Choroid plexus epithelial cell (primary cell): ENCODE data around the gene PKD1.

ENCODE experiments used
- DNase-seq: peaks from one replicate; pipeline ENCODE4 v3.0.0-alpha.2; 2010; ENCODE audit warnings: low read depth
- H3K4me3 ChIP-seq: 2 replicates; pipeline ENCODE4 v1.5.1; 2011; ENCODE audit warnings: low read depth, mild to moderate bottlenecking, control low read depth, low read length, moderate library complexity
- CTCF ChIP-seq: conservative IDR thresholded peaks from 2 replicates; pipeline ENCODE4 v1.5.1; 2011; ENCODE audit warnings: low read depth, mild to moderate bottlenecking, control low read depth, inconsistent platforms, low read length, moderate library complexity

Gene PKD1

GRCh38 chr16:2174396-2175131 is 38.9 kb upstream of the PKD1 start:
- DNase-seq = no peak
- no peak overlapping the region for H3K4me3 ChIP-seq
- TF ChIP-seq CTCF = no peak

GRCh38 chr16:2173916-2174315 is 38.2 kb upstream of the PKD1 start:
- no peak for TF ChIP-seq CTCF
- no peak for DNase-seq
- no peak overlapping the region for H3K4me3 ChIP-seq

- no peak for TF ChIP-seq CTCF
- no peak overlapping the region for H3K4me3 ChIP-seq
- no peak for DNase-seq
These were observed 37.7 kb upstream of the PKD1 start for GRCh38 chr16:2173366-2173765.

GRCh38 chr16:2172688-2173335 is 37.1 kb upstream of the PKD1 start:
- H3K4me3 ChIP-seq = no peak overlapping the region
- no peak for DNase-seq
- no peak for TF ChIP-seq CTCF

GRCh38 chr16:2171601-2172178 is 36.0 kb upstream of the PKD1 start:
- no peak overlapping the region for H3K4me3 ChIP-seq
- no peak for DNase-seq
- TF ChIP-seq CTCF = no peak

GRCh38 chr16:2170587-2171435 is 35.1 kb upstream of the PKD1 start:
- no peak for DNase-seq
- TF ChIP-seq CTCF = no peak
- no peak overlapping the region for H3K4me3 ChIP-seq
